ENCODE measurements around the gene GUCY1A1.
"Not testable (repeated sequence)": the region's sequence is repeated elsewhere in the genome, so short reads cannot be mapped to it uniquely, and the experiment has no call there.

GUCY1A1 gene, protein sequence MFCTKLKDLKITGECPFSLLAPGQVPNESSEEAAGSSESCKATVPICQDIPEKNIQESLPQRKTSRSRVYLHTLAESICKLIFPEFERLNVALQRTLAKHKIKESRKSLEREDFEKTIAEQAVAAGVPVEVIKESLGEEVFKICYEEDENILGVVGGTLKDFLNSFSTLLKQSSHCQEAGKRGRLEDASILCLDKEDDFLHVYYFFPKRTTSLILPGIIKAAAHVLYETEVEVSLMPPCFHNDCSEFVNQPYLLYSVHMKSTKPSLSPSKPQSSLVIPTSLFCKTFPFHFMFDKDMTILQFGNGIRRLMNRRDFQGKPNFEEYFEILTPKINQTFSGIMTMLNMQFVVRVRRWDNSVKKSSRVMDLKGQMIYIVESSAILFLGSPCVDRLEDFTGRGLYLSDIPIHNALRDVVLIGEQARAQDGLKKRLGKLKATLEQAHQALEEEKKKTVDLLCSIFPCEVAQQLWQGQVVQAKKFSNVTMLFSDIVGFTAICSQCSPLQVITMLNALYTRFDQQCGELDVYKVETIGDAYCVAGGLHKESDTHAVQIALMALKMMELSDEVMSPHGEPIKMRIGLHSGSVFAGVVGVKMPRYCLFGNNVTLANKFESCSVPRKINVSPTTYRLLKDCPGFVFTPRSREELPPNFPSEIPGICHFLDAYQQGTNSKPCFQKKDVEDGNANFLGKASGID

DNA sequence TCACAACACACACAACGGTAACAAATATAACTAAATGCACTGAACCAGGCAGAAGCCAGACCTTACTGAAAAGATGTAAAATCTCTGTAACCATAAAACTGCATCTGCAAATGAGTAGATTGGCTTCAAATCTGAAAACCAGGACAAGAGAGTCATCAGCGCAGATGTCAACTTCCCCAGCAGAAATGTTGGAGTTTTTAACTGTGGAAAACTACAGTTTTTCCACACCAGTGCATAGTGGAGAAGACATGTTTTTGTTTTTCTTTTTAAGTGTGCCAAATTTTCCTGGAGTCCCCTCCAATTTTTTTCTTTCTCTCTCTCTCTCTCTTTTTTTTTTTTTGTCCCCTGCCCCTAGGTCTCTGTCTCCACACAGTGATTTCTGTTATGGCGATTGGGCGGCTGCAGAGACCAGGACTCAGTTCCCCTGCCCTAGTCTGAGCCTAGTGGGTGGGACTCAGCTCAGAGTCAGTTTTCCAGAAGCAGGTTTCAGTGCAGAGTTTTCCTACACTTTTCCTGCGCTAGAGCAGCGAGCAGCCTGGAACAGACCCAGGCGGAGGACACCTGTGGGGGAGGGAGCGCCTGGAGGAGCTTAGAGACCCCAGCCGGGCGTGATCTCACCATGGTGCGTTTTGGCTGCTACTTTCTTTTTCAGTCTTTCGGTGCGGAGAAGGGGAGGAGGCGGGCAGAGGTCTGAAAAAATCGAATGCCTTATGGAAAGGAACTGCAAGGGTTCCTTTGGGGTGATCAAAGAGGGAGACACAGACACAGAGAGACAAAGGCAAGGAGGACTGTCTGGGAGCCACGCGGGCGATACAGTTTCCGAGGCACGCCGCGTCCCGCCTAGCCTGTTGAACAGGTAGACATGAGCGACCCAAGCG is at the start of gene GUCY1A1:
GUCY1A1 (plus strand) TSS at position 505 of the 878 bp plus-strand sequence. CDS start 30,020 bp downstream, outside the sequence.
- DNase-seq: peak in 1 of 4 experiments; percentile 0

GRCh38 chr4:155617296-155617695 is 49.4 kb upstream of the GUCY1A1 start:
- DNase-seq: no peak

- no peak for DNase-seq
Observed at GRCh38 chr4:155618183-155618838, 48.3 kb upstream of the GUCY1A1 start.

DNA sequence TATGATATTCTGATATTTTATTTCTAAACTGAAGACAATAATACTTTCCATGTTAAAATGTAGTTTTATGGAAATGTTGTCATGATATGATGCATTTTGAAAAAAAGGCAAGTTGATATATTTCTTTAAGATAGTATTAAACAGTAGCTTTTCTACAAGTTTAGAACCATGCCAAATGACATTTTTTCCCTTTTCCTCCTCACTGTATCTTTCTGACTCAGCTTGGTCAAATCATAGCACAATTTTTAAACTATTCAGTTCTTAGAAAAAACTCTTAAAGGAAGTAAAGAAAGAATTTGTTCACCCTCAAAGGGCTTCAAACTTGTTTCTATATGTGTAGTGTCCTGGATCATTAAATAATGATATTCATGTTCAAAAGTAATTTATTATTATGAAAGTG is 46.0 kb upstream of the GUCY1A1 start:
- DNase-seq: no peak

DNA sequence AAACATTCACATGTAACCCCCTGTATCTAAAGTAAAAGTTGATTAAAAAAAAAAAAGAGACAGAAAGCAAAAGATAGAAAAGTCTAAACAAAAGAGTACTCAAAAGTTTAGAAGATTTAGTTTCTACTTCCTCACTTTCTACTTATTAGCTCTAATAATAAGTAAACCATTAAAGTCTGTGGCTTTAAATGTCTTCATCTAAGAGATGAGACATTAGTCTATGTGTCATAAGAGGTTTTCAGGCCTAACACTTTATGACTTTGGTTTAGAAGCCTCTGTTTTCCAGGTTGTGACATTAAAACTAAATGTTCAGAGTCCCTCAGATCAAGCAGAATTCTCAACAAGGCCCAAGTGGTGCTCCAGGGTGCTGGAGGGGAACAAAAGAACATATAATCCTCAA is 42.2 kb upstream of the GUCY1A1 start:
- no peak for DNase-seq

- DNase-seq: no peak
Observed at GRCh38 chr4:155626561-155626960, 40.1 kb upstream of the GUCY1A1 start.

- DNase-seq: no peak
Observed at GRCh38 chr4:155629183-155629825, 37.3 kb upstream of the GUCY1A1 start.

DNA sequence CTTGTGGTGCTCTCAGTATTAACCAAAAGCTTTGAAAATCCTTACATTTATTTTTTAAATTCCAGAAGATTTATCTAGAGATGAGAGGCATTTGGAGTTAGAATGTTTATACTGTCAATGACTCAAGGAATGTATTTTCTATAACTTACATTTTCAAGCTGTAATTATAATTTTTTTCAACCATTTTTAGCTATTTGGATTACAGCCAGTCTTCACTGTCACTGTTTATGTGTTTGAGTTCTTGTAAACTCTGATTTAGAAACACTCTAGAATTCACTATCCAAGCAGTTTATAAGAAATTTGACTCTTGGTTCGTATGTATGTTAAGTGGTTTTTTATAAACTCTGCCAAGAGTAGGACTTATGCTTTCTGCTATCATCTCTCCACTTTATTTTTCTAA is 36.7 kb upstream of the GUCY1A1 start:
- no peak for DNase-seq

- no peak for DNase-seq
Observed at GRCh38 chr4:155632310-155632840, 34.3 kb upstream of the GUCY1A1 start.

DNA sequence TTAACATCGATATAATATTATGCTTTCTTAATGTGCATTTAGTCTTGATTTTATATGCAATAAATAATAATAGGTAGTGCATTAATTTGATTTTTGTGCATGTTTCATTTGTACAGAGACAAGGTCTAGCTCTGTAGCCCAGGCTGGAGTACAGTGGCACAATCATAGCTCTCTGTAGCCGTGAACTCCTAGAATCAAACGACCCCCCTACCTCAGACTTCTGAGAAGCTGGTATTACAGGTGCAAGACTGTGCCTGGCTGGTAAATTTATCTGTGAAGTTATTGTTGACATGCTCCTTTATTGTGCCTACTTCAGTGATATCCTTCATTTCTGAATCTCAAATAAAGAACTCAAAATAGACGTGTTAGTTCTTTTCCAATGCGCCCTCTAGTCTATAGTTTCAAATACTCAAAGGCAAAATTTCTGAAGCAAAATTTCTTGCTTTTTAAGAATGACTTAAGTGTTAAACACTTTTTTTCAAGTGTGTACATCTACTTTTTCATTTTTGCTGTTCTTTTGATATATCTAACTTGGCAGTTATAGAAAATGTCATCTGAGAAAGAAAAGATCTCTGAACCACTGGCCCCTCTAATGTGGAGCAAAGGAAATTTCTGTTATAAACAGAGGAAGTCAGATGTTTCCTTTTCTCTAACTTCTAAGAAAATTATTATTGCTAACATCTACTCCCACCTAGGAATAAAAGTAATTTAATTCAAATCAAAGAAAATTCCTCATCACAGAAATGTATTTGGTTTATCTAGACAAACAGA is 28.3 kb upstream of the GUCY1A1 start:
- DNase-seq: no peak

GRCh38 chr4:155639704-155640523 is 26.7 kb upstream of the GUCY1A1 start:
- no peak for DNase-seq

DNA sequence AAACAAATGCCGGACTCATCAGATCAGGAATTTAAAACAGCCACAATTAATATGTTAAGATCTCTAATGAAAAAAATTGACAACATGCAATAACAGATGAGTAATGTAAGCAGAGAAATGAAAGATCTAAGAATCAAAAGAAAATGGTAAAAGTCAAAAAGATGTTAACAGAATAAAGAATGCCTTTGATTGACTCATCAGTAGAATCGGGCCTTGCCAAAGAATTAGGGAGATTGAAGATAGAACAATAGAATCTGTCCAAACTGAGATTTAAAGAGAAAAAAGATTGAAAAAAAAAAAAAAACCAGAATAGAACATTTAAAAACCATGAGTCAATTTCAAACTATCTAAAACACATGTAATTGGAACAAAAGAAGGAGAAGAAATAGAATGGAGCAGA is 25.9 kb upstream of the GUCY1A1 start:
- DNase-seq: no peak

DNA sequence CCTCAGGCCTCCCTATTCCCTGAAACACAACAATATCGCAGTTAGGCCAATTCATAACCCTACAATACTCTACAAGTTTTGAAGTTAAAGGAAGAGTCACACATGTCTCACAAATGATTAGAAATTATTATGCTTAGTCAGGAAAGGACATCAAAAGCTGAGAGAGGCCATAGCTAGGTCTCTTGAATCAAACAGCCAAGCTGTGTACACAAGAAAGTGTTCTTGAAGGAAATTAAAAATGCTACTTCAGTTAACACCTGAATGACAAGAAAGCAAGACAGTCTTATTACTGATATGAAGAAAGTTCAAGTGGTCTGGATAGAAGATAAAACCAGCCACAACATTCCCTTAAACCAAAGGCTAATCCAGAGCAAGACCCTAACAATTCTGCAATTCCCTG is 23.6 kb upstream of the GUCY1A1 start:
- DNase-seq: no peak

DNA sequence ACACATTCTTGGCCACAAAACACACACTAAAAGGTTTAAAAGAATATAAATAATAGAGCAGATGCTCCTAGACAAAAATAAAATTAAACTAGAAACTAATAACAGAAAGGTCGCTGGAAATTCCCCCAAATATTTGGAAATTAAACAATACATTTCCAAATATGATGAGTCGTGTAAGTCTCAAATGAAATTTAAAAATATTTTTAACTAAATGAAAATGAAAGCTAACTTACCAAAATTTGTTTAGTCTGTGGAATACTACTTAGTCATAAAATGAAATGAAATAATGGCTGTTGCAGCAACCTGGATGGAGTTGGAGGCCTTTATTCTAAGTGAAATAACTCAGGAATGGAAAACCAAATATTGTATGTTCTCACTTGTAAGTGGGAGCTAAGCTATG is 20.6 kb upstream of the GUCY1A1 start:
- no peak for DNase-seq

DNA sequence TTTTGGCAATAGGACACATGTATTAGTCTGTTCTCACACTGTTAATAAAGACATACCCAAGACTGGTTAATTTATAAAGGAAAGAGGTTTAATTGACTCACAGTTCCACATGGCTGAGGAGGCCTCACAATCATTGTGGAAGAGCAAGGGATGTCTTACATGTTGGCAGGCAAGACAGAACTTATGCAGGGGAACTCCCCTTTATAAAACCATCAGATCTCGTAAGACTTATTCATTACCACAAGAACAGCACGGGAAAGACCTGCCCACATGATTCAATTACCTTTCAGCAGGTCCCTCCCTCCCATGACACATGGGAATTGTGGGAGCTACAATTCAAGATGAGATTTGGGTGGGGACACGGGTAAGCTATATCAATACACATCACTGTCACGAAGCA is 15.9 kb upstream of the GUCY1A1 start:
- DNase-seq: not testable (repeated sequence)

GRCh38 chr4:155653052-155653451 is 13.6 kb upstream of the GUCY1A1 start:
- DNase-seq: no peak

DNA sequence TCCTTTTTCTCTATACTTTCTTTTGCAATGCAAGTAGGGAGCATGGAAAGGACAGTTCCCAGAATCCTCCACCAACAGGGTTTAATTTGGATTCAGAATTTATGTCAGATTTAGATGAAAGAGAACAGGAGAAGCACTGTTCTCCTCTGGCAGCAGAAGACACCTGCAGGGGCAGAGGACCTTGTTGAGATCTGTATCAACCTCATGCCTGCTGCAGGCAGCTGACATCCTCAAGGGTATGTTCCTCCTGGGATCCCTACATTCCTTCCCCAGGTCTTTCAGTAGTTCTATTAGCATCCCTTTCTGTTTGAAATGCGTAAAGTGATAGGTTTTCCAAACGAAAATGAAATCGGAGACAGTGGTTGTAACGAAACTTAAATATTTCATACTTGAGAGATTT is 10.6 kb upstream of the GUCY1A1 start:
- DNase-seq: no peak

DNA sequence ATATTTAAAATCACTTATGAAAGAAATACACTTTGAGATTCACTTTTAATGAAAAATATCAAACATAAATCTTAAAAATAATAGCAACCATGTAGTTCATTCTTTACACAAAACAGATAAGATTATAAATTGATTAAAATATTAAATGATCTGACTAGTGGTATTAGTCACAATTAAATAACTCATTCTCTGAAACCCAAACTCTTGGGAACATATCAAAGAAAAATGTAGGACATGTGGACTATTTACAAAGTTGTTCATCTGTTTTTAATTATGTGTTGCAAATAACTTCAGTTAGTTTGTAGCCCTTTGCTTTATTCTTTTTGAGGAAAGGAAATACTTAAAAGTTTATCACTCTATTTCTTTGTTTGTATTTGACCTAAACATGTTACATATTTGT is 9.5 kb upstream of the GUCY1A1 start:
- DNase-seq: no peak

DNA sequence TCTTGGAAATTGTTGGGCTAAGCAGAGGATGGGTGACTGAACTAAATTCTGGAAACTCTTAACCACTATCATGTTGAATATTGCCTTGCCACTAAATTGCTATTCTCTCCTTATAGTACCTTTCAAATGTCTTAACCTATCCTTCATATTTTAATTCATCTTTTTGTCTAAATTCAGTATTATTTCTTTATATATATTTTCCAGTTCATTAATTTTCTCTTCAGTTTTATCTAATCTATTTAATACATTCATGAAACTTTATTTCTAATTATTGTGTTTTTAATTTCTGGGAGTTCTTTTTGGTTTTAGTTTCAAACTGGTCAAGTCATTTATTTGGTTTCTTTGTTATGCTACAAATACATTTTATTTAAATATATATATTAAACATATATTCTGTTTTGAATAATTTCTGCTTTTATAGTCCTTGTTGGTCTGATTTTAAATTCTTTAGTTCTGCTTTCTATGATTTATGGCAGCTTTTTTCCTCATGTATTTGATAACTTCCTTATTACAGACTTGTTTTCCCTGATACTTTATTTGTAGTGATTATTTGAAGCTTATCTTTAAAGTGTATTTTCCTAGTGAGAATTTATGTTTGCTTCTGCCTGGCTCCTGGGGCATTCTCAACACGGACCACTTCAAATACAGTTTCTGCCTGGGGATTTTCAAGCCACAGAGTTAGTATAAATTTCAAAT is 8.5 kb upstream of the GUCY1A1 start:
- DNase-seq: no peak

DNA sequence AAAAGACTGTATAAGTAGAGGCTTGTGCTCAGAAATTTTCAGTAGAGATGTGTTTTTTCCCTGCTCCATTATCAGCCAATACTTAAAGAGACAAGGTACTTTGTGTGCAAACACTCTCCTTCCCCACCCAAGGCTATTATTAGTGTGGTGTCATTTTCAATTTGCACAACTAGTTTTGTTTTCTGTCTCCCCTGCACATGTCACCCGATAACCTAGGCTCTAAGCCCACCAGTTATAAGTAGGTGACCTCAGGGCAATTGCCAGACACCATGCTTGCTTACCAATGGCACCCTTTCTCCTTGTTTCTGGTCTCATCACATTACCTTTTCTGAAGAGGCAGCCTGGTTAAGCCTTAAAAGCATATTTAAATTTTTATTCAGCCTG is 8.0 kb upstream of the GUCY1A1 start:
- DNase-seq: no peak

All from activated CD4-positive, CD25-positive, alpha-beta regulatory T cell (primary cell).